GM12875 (cell line): ENCODE data around the gene MEOX2.

Experiments
- H3K4me3 ChIP-seq: one replicate; pipeline ENCODE4 v1.5.1; 2011; ENCODE audit warnings: low read depth, low read length, control low read depth
- TF ChIP-seq, protein P1 (sequence below): IDR thresholded peaks from 2 replicates; pipeline ENCODE4 v1.5.1; 2011; ENCODE audit warnings: low read depth, mild to moderate bottlenecking, control low read depth, inconsistent platforms, low read length, moderate library complexity, borderline replicate concordance; ENCODE audit not compliant: insufficient read depth

MEOX2 gene

DNA sequence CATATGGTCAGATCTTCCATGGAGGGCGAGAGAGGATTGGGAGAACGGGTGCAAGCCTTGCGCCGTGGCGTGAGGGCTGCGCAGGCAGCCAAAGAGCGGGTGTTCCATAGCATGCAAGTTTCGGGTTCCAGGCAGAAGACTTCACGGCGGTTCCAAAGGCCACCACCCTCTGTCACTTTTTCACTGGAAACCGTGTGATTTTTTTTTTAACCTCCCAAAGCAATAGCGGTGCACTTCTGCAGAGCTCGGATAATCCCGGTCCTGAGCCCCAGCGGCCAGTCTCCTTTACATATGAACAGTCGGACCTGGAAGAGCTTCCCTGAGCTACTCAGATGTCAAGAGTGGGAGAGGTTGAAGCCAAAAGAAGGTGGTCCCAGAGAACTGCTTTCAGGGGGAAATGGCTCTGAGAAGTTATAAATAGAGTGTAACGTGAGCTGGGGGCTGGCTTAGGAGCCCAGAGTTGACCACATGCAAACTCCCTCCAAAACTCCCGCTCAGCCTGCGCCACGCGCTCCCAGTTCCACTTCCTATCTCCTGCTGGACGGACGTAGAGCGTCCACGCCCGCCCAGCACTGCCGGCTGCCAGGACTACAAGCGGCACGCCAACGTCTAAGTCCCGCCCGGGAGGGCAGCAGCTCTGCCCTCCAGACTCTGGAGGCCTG lies at the start of gene MEOX2:
Gene MEOX2 (minus strand): TSS at position 389 of the 662 bp plus-strand sequence. CDS start 281 bp downstream, at position 108.
- TF ChIP-seq, protein P1, sequence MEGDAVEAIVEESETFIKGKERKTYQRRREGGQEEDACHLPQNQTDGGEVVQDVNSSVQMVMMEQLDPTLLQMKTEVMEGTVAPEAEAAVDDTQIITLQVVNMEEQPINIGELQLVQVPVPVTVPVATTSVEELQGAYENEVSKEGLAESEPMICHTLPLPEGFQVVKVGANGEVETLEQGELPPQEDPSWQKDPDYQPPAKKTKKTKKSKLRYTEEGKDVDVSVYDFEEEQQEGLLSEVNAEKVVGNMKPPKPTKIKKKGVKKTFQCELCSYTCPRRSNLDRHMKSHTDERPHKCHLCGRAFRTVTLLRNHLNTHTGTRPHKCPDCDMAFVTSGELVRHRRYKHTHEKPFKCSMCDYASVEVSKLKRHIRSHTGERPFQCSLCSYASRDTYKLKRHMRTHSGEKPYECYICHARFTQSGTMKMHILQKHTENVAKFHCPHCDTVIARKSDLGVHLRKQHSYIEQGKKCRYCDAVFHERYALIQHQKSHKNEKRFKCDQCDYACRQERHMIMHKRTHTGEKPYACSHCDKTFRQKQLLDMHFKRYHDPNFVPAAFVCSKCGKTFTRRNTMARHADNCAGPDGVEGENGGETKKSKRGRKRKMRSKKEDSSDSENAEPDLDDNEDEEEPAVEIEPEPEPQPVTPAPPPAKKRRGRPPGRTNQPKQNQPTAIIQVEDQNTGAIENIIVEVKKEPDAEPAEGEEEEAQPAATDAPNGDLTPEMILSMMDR, result no peak
- H3K4me3 ChIP-seq, result no peak within 1 kb of the TSS

DNA sequence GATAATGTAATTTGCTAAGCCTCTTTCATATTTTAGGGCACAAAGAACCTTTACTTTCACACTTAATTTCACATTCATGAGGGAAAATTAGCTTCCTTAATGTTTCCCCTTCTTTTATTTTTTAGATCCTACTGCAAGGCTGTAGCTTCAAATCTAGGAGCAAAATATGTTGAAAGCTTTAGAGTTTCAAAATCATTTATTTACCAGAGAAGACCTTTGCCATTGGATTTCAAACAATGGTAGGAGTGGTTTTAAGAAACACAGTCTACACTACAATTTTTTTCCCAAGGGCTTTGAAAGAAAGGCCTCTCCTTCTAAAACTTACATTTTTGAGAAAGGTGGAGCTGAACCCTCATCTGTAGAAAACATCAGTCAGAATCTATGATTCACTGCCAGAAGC lies 43.3 kb upstream of the MEOX2 start:
- TF ChIP-seq, protein P1, result no peak
- H3K4me3 ChIP-seq, result no peak overlapping the region

- H3K4me3 ChIP-seq, result no peak overlapping the region
- TF ChIP-seq, protein P1, result no peak
These were observed 38.6 kb upstream of the MEOX2 start for GRCh38 chr7:15725051-15725450.

DNA sequence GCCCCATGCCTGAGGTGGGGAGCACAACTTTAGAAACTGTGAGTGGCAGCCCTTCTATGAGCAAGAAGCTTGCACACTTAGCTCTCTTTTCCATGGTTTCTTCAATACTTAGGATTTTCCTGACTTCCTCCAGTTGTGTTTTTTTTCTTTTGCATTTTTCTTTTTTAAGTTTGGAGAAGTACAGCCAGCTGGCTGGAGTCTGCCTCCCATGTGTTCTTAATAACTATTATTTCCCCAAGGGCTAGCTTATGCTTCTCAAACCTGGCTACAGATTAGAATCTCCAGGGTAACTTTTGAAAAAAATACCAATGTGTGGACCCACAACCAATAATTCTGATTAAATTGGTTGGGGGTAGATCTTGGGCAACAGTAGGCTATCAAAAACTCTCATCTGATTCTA lies 37.4 kb upstream of the MEOX2 start:
- H3K4me3 ChIP-seq, result no peak overlapping the region
- TF ChIP-seq, protein P1, result no peak

- H3K4me3 ChIP-seq, result no peak overlapping the region
- TF ChIP-seq, protein P1, result peak; percentile 59; the same call in 1 of the 2 replicates
These were observed 34.5 kb upstream of the MEOX2 start for GRCh38 chr7:15720849-15721471.

GRCh38 chr7:15719311-15719710 lies 32.8 kb upstream of the MEOX2 start:
- TF ChIP-seq, protein P1, result no peak

GRCh38 chr7:15715435-15715834 lies 29.0 kb upstream of the MEOX2 start:
- TF ChIP-seq, protein P1, result no peak
- H3K4me3 ChIP-seq, result no peak overlapping the region

More at GRCh38 chr7:15719311-15719710, 32.8 kb upstream of the MEOX2 start:
- H3K4me3 ChIP-seq, result no peak overlapping the region
